ENCODE measurements around the gene FAF1. TPM values are rescaled to one million over a fixed set of nuclear protein-coding genes. Genes with fewer than 3 reads are reported as not detected.

Gene FAF1
- total RNA-seq, 1 experiment from 2014 or later, result 14.7 TPM

DNA sequence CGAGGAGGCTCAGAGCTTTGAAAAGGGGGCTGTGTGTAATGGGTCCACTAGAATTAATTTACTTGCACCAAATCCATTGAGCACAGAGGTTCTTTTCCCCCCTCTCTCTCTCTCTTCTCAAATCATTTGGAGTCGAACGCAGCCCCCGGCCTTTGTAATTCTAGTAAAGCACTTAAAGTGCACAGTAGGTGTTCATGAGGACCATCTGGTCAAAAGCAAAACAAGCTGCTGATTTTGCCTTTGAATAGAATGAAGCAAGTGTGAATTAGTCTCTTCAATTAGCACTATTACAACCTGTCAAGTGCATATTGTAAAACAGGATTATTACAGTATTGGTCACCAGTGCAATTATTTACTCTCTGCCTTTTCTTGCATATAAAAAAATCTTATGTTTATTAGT lies 259.9 kb downstream of the FAF1 start:
- Histone ChIP-seq H4K20me1 (ENCODE audit: low read length) (no peaks in the 10 kb centered on the region), H3K9me3 (ENCODE audit: low read length) (no peaks in the 10 kb centered on the region), H3K4me3 (ENCODE audit: low read length) (no peak overlapping the region), H3K9me2 (replicated peaks; ENCODE audit: low read length) (no peaks in the 10 kb centered on the region), H3K27ac (ENCODE audit: low read length) (no peak overlapping the region), H3K9ac (ENCODE audit: low read length) (no peak overlapping the region), H3K79me2 (ENCODE audit: low read length) (no peaks in the 10 kb centered on the region), H3K27me3 (ENCODE audit: low read length) (no peaks in the 10 kb centered on the region), H3K4me1 (ENCODE audit: insufficient read depth, low read length) (no peaks in the 10 kb centered on the region), H2AFZ (ENCODE audit: low read length) (no peak overlapping the region), H3K4me2 (ENCODE audit: low read length) (no peak overlapping the region), H3K36me3 (ENCODE audit: low read depth, low read length) (peaks cover 3% of the 10 kb centered on the region; the same call in 1 of the 2 replicates), H3F3A (ENCODE audit: low read length, unreplicated experiment) (peaks cover 5% of the 10 kb centered on the region)
- POLR2A ChIA-PET (ENCODE audit: unreplicated experiment), result no interaction called here
- ATAC-seq, result no peak
- CTCF ChIA-PET, result interaction anchor here (0.8 kb wide), 1 partner anchor 79 kb away, joined by 6 read pairs; no protein-coding TSS in a partner anchor
- TF ChIP-seq CTCF (conservative IDR thresholded peaks at IDR 0.05; ENCODE audit: low read depth, low read length) (no peak), EZH2phosphoT487 (IDR thresholded peaks at IDR 0.05; ENCODE audit: borderline replicate concordance, low read length) (no peak), EZH2 (IDR thresholded peaks at IDR 0.05; ENCODE audit: low read length, unreplicated experiment) (no peak)
- intact Hi-C loops (cut with micrococcal nuclease), result no loop called here
- BruUV-seq (replicated peaks), result no TSS peak
- no peak for DNase-seq

- no peaks in the 10 kb centered on the region for H3K9me2 ChIP-seq (replicated peaks; ENCODE audit: low read length)
- no peak for TF ChIP-seq EZH2 (IDR thresholded peaks at IDR 0.05; ENCODE audit: low read length, unreplicated experiment)
- no peak for TF ChIP-seq EZH2phosphoT487 (IDR thresholded peaks at IDR 0.05; ENCODE audit: borderline replicate concordance, low read length)
- no peak for TF ChIP-seq CTCF (conservative IDR thresholded peaks at IDR 0.05; ENCODE audit: low read depth, low read length)
- no peak for ATAC-seq
- intact Hi-C loops (cut with micrococcal nuclease), result no loop called here
- ChIA-PET POLR2A (ENCODE audit: unreplicated experiment) (no interaction called here), CTCF (interaction anchor here (0.8 kb wide), 1 partner anchor 79 kb away, joined by 6 read pairs; no protein-coding TSS in a partner anchor)
- H3K27ac ChIP-seq (ENCODE audit: low read length), result no peak overlapping the region
- BruUV-seq (replicated peaks), result no TSS peak
- H4K20me1 ChIP-seq (ENCODE audit: low read length), result no peaks in the 10 kb centered on the region
- H3K9me3 ChIP-seq (ENCODE audit: low read length), result no peaks in the 10 kb centered on the region
- no peak overlapping the region for H3K4me2 ChIP-seq (ENCODE audit: low read length)
- no peaks in the 10 kb centered on the region for H3K4me1 ChIP-seq (ENCODE audit: insufficient read depth, low read length)
- DNase-seq, result no peak
- H3K4me3 ChIP-seq (ENCODE audit: low read length), result no peak overlapping the region
- peaks cover 3% of the 10 kb centered on the region; the same call in 1 of the 2 replicates for H3K36me3 ChIP-seq (ENCODE audit: low read depth, low read length)
- no peak overlapping the region for H2AFZ ChIP-seq (ENCODE audit: low read length)
- H3F3A ChIP-seq (ENCODE audit: low read length, unreplicated experiment), result peaks cover under 1% of the 10 kb centered on the region
- H3K79me2 ChIP-seq (ENCODE audit: low read length), result no peaks in the 10 kb centered on the region
- H3K9ac ChIP-seq (ENCODE audit: low read length), result no peak overlapping the region
- H3K27me3 ChIP-seq (ENCODE audit: low read length), result no peaks in the 10 kb centered on the region
These were observed 260.3 kb downstream of the FAF1 start for GRCh38 chr1:50699795-50700194.

DNA sequence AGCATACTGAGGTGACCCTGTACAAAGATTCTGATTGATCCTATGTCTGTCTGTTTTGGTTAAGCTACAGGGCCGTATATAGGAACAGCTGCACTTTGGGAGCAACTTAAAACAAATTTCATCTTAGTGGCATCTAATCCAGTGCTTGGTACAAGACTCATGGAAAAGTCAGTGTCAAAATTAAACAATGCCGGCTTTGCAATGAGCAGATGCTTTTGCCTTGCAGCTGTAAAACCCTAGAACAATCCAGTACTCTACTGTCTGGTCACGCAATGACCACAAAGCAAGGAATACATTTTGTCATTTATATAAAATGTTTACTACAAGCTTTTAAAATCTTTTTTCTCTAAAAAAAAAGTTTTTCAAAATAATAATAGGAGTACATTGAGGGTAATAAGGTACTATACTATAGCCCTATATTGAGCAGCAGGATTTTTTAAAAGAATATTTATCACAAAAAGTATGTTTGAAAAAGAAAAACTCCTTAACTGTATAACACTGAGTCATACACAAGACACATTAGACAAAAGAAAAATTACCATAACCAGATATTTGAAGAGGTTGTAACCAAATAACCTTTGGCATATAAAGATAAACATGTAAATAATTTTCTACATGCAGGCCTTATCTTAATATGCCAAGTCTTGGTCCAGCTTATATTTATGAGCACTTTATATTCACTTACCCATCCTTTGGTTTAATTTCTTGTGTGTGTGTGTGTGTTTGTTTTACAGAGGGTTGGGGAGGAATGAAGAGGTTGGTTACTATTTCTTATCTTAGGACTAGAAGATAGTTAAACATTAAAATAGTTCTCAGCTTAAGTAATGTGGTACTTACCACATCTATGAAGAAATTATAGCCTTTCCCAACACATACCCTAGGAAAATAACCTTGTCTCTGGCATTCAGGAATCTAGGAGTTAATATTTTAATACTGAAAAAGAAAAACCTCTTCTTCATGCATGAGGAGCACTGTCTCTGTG lies 262.3 kb downstream of the FAF1 start:
- CTCF ChIA-PET, result no interaction called here
- intact Hi-C loops (cut with micrococcal nuclease), result no loop called here

More for the DNA sequence above, 262.3 kb downstream of the FAF1 start:
- ATAC-seq, result no peak
- no peaks in the 10 kb centered on the region for H3K27me3 ChIP-seq (ENCODE audit: low read length)
- DNase-seq, result no peak
- H3K79me2 ChIP-seq (ENCODE audit: low read length), result no peaks in the 10 kb centered on the region
- H3F3A ChIP-seq (ENCODE audit: low read length, unreplicated experiment), result no peaks in the 10 kb centered on the region
- H3K4me2 ChIP-seq (ENCODE audit: low read length), result no peak overlapping the region
- no peaks in the 10 kb centered on the region for H3K9me3 ChIP-seq (ENCODE audit: low read length)
- H3K4me1 ChIP-seq (ENCODE audit: insufficient read depth, low read length), result no peaks in the 10 kb centered on the region
- no peaks in the 10 kb centered on the region for H3K9me2 ChIP-seq (replicated peaks; ENCODE audit: low read length)
- BruUV-seq (replicated peaks), result no TSS peak
- H3K9ac ChIP-seq (ENCODE audit: low read length), result no peak overlapping the region
- no peaks in the 10 kb centered on the region for H3K36me3 ChIP-seq (ENCODE audit: low read depth, low read length)
- POLR2A ChIA-PET (ENCODE audit: unreplicated experiment), result interaction anchor here (0.6 kb wide), 1 partner anchor 157 kb away, joined by 3 read pairs; no protein-coding TSS in a partner anchor
- TF ChIP-seq EZH2 (IDR thresholded peaks at IDR 0.05; ENCODE audit: low read length, unreplicated experiment) (no peak), EZH2phosphoT487 (IDR thresholded peaks at IDR 0.05; ENCODE audit: borderline replicate concordance, low read length) (no peak), CTCF (conservative IDR thresholded peaks at IDR 0.05; ENCODE audit: low read depth, low read length) (no peak)
- H4K20me1 ChIP-seq (ENCODE audit: low read length), result no peaks in the 10 kb centered on the region
- no peak overlapping the region for H2AFZ ChIP-seq (ENCODE audit: low read length)
- no peak overlapping the region for H3K27ac ChIP-seq (ENCODE audit: low read length)
- no peak overlapping the region for H3K4me3 ChIP-seq (ENCODE audit: low read length)

Data from PC-3 (cell line).